Measurements from ENCODE around the gene CSRP1. TPM values are rescaled to one million over a fixed set of nuclear protein-coding genes. Genes with fewer than 3 reads are reported as not detected.

CSRP1 gene
- total and polyA plus RNA-seq, 2 of the 13 experiments (the other 11 are each of a cell fraction or from before 2014, with no cell fraction given), result 17.7 to 68.9 TPM

GRCh38 chr1:201493757-201494617 is 12.9 kb downstream of the CSRP1 start (continued):
- TF ChIP-seq CEBPB (IDR thresholded peaks at IDR 0.05; ENCODE audit: borderline replicate concordance, low read depth, low read length), result 0 out of 2 replicates have a peak, but pooled peaks have one; percentile 6
- no peak for TF ChIP-seq ZMYM3 (CRISPR knock-in tag; IDR thresholded peaks at IDR 0.05)
- TF ChIP-seq ZNF224 (CRISPR knock-in tag; IDR thresholded peaks at IDR 0.05), result no peak
- TF ChIP-seq ZNF430 (CRISPR knock-in tag; IDR thresholded peaks at IDR 0.05), result no peak
- no peak for TF ChIP-seq ZBTB1 (CRISPR knock-in tag; IDR thresholded peaks at IDR 0.05; ENCODE audit: borderline replicate concordance)
- peak; percentile 85 for TF ChIP-seq MEIS2 (CRISPR knock-in tag; IDR thresholded peaks at IDR 0.05)
- TF ChIP-seq ZSCAN20 (CRISPR knock-in tag; IDR thresholded peaks at IDR 0.05; ENCODE audit: borderline replicate concordance), result no peak
- TF ChIP-seq PLSCR1 (CRISPR knock-in tag; IDR thresholded peaks at IDR 0.05; ENCODE audit: borderline replicate concordance), result no peak
- TF ChIP-seq THAP8 (CRISPR knock-in tag; IDR thresholded peaks at IDR 0.05; ENCODE audit: borderline replicate concordance), result no peak
- TF ChIP-seq ZNF816 (CRISPR knock-in tag; IDR thresholded peaks at IDR 0.05; ENCODE audit: borderline replicate concordance), result no peak
- no peak for TF ChIP-seq SNAPC2 (CRISPR knock-in tag; IDR thresholded peaks at IDR 0.05)
- no peak for TF ChIP-seq JDP2 (CRISPR knock-in tag; IDR thresholded peaks at IDR 0.05; ENCODE audit: borderline replicate concordance)
- no peak for TF ChIP-seq ATF6 (CRISPR knock-in tag; conservative IDR thresholded peaks at IDR 0.05)
- no peak for TF ChIP-seq NFYB (CRISPR knock-in tag; IDR thresholded peaks at IDR 0.05)
- TF ChIP-seq ISL2 (CRISPR knock-in tag; IDR thresholded peaks at IDR 0.05), result no peak
- TF ChIP-seq ZNF609 (CRISPR knock-in tag; IDR thresholded peaks at IDR 0.05; ENCODE audit: borderline replicate concordance), result no peak
- TF ChIP-seq FOXP1 (IDR thresholded peaks at IDR 0.05), result no peak
- TF ChIP-seq FOXP1 (CRISPR knock-in tag; IDR thresholded peaks at IDR 0.05), result peak; percentile 59
- no peak for TF ChIP-seq ATAD3A (CRISPR knock-in tag; IDR thresholded peaks at IDR 0.05)
- TF ChIP-seq ZBTB7B (CRISPR knock-in tag; IDR thresholded peaks at IDR 0.05), result peak; percentile 85
- no peak for TF ChIP-seq ZNF713 (CRISPR knock-in tag; IDR thresholded peaks at IDR 0.05)
- TF ChIP-seq ZNF616 (CRISPR knock-in tag; IDR thresholded peaks at IDR 0.05; ENCODE audit: low read depth), result no peak
- TF ChIP-seq CBFB (CRISPR knock-in tag; IDR thresholded peaks at IDR 0.05), result no peak
